Left colon (tissue), 2 donors: ENCODE results near the gene CDIPT. TPM values are rescaled to one million over a fixed set of nuclear protein-coding genes. Genes with fewer than 3 reads are reported as not detected.
"Not testable (repeated sequence)": the region's sequence is repeated elsewhere in the genome, so short reads cannot be mapped to it uniquely, and the experiment has no call there.

ENCODE experiments used
- ATAC-seq: fragments of 200-7000 bp; cut with Tn5 transposase; one replicate; pipeline ENCODE4 v1.9.1; 2020; ENCODE audit warnings: mild to moderate bottlenecking, moderate library complexity
- DNase-seq, 2 donors: peaks; one replicate each; pipeline ENCODE4 v3.0.0-alpha.2; 2020
- intact Hi-C, 2 donors: fragments of 100-400 bp; cut with DNase I in 1 of 2; cut with micrococcal nuclease in 1 of 2; formaldehyde crosslinking; loops; one replicate each; pipeline versions ENCODE4 v1.11.2 to v1.14.0; 2022; cut with DNase I, micrococcal nuclease
- total RNA-seq, 2 donors: library from RNA; stranded (reverse); fragmentation: NEBNext Ultra II Directional; extraction: Animal tissue kit (Norgen Biotek cat#: 25700); gene quantifications; one replicate each; pipeline ENCODE4 v1.2.1, GENCODE V29; 2021
- donor health status: DM: no; HTN: no; CAD: no.
- donor health status: DM: yes; HTN: yes; CAD: no.

CDIPT gene
- total RNA-seq, 2 donors from 2014 or later = 62.9 to 85.3 TPM

DNA sequence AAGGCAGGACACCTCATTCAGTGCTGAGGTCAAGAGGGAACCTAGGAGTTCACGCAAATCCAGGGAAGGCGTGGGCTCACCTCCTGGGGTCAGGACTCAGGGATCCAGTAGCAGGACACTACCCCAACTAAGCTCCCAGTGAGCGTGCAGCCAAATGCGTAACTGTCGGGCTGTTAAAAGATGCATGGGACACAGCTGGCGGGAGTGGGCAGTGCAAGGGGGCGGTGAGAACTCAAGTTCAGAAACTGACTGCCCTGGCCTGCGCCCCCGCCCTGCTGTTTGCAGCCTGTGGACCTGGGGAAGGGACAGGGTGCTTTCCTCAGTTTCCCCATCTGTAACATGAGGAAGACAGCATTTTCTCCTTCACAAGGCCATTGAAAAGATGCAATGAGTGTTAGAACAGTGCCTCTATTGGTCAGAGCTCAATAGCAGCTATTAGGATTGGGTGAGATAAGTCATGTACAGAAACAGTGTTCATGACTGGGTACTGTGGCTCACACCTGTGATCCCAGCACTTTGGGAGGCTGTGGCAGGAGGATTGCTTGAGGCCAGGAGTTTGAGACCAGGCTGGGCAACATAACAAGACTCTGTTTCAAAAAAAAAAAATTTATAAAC, 20.2 kb downstream of the CDIPT start:
- intact Hi-C loops = loop anchor here in 1 of 2 donors (10.0 kb wide), 1 partner anchor 138 kb away; no protein-coding TSS in a partner anchor
- DNase-seq (no peak), ATAC-seq (no peak)

DNA sequence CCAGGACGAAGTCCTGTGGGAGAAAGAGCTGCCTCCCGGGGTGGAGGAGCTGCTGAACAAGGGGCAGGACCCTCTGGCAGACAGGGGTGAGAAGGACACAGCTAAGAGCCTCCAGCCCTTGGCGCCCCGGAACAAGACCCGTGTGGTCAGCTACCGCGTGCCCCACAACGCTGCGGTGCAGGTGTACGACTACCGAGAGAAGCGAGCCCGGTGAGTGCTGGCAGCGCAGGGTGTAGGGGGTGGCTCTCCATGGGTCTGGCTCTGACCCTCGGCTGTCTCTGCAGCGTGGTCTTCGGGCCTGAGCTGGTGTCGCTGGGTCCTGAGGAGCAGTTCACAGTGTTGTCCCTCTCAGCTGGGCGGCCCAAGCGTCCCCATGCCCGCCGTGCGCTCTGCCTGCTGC, 21.4 kb downstream of the CDIPT start:
- DNase-seq = no peak
- intact Hi-C loops = loop anchor here in 1 of 2 donors (10.0 kb wide), 1 partner anchor 137 kb away; no protein-coding TSS in a partner anchor
- ATAC-seq = peak; percentile 14

DNA sequence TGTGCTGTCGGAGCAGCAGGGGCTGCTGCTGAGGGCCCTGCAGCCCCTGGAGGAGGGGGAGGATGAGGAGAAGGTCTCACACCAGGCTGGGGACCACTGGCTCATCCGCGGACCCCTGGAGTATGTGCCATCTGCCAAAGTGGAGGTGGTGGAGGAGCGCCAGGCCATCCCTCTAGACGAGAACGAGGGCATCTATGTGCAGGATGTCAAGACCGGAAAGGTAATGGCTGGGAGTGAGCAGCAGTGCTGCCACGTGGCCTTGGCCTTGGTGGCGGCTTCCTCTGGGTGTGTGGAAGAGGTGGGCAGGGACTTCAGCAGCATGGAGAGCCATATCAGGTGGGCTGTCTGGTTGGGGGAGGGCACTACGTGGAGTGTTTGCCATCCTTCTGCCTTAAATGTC, 22.8 kb downstream of the CDIPT start:
- ATAC-seq = no peak

DNA sequence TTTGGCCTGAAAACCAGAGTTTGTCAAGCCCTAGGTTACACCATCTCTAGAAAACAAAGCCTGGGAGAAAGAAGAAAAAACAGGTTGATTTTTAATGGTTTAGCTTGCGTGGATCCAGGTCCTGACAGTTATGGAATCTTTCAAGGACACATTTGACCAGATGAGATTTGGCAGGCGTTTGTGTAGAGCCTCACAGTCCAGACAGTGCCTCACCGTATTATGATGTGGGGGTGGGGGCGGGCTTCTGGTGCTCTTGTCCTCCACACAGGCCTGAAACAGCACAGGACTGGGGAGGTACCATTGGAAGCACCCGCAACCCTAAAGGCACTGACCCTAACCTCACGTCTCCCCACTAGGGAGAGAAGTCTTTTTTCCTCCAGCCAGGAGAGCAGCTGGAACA, 23.2 kb downstream of the CDIPT start:
- DNase-seq (no peak), ATAC-seq (no peak)
- intact Hi-C loops = loop anchor here in 1 of 2 donors (10.0 kb wide), 1 partner anchor 135 kb away; no protein-coding TSS in a partner anchor

More for the DNA sequence above, 22.8 kb downstream of the CDIPT start:
- no peak for DNase-seq
- intact Hi-C loops = loop anchor here in 1 of 2 donors (10.0 kb wide), 1 partner anchor 135 kb away; no protein-coding TSS in a partner anchor

DNA sequence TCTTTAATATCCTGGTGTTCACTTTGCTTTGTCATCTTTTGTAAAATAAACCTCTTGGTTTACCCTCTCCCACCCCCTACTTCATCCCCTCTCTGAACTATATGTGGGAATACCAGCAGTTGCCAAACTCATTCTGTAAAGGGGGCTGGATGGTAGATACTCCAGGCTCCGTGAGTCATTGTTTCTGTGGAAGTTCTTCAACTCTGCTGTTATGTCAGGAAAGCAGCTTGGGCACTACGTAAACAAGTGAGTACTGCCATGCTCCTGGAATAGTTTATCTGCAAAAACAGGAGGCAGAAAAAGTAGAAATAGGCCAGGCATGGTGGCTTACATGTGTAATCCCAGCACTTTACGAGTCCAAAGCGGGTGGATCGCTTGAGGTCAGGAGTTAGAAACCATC, 25.2 kb downstream of the CDIPT start:
- intact Hi-C loops = no loop called here

DNA sequence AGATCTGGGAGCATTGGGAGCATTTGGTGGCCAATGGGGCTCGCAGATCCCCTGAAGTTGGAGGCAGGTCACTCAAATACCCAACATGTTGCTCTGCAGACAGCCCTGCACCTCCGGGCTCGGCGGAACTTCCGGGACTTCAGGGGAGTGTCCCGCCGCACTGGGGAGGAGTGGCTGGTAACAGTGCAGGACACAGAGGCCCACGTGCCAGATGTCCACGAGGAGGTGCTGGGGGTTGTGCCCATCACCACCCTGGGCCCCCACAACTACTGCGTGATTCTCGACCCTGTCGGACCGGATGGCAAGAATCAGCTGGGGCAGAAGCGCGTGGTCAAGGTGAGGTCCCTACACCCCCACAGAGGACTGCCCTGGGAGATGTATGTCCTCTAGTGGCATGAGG, 26.4 kb downstream of the CDIPT start:
- intact Hi-C loops = no loop called here
- no peak for ATAC-seq
- DNase-seq = no peak

More for the DNA sequence above, 25.2 kb downstream of the CDIPT start:
- ATAC-seq (no peak), DNase-seq (no peak)

DNA sequence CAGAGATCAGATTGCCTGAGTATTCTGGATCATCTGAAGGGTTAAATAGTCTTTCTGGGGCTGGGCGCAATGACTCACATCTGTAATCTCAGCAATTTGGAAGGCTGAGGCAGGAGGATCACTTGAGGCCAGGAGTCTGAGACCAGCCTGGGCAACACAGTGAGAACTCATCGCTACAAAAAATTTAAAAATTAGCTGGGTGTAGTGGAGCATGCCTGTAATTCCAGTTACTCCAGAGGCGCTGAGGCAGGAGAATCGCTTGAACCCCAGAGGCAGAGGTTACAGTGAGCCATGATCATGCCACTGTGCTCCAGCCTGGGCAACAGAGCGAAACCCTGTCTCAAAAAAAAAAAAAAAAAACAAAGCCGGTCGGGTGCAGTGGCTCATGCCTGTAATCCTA, 27.1 kb downstream of the CDIPT start:
- intact Hi-C loops = no loop called here
- no peak for ATAC-seq
- no peak for DNase-seq

DNA sequence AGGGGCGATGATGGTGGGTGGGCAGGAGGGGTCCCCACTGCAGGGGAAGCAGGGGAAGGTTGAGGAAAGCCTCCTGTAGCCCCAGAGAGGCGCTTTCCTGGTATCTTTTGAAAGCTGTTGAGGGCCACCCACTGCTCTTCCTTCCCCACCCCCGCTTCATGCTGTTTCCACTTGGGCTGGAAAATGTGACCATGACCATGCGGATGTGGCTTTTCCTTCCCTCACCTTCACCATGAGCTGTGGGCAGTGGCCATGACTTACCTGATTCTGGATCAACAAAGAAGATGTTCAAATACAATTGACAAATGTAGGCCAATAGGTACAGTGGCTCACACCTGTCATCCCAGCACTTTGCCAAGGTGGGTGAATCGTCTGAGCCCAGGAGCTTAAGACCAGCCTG, 28.9 kb downstream of the CDIPT start:
- intact Hi-C loops = no loop called here
- DNase-seq = no peak
- ATAC-seq = no peak

DNA sequence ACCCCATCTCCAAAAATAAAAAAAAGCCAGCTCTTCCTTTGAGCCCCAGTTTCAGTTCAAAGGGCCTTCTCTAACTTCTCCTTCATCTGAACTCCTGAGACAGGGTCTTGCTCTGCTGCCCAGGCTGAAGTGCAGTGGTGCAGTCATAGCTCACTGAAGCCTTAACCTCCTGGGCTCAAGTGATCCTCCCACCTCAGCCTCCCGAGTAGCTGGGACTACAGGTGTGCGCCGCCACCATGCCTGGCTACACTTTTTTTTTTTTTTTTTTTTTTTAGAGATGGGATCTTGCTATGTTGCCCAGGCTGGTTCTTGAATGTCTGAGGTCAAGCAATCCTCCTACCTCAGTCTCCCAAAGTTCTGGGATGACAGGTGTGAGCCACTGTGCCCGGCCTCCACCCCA, 29.8 kb downstream of the CDIPT start:
- DNase-seq, ATAC-seq: not testable (repeated sequence)

DNA sequence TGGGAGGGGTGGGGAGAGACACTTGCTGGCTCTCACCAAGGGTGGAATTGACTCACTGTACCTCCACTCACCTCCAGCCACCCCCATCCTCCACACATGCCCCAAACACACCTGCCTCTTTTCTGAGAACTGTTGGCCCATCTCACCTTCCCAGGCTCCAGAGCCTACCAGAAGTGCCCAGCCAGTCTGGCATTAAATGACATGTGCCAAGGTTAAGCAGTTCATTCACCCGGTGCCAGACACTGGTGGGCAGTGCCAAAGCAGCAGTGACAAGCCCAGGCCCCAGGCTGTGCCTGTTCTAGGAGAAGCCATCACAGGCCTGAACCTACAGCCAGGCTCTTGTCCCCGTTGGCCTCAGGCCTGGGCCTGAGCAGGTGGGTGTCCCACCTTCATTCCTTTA, 31.5 kb downstream of the CDIPT start:
- ATAC-seq (no peak), DNase-seq (no peak)
- intact Hi-C loops = no loop called here

More for the DNA sequence above, 29.8 kb downstream of the CDIPT start:
- intact Hi-C loops = not testable (repeated sequence)

DNA sequence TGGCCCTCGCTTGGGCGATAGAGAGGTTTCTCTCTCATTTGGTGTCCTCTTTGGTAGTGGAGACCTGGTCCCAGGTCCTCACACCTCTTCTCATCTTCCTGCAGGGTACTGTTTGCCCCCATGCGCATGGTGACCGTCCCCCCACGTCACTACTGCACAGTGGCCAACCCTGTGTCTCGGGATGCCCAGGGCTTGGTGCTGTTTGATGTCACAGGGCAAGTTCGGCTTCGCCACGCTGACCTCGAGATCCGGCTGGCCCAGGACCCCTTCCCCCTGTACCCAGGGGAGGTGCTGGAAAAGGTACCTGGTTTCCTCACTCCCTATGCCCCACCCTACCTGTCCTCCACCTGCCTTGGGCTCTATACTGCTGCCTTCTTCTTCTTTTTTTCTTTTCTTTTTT, 32.3 kb downstream of the CDIPT start:
- intact Hi-C loops = no loop called here
- DNase-seq (no peak), ATAC-seq (no peak)

DNA sequence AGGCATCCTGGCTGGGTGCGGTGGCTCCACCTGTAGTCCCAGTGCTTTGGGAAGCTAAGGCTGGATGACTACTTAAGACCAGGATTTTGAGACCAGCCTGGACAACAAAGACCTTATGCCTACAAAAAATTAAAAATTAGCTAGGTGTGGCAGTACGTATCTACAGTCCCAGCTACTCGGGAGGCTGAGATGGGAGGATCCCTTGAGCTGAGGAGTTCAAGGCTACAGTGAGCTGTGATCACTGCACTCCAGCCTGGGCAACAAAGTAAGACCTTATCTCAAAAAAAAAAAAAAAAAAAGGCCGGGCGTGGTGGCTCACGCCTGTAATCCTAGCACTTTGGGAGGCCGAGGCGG, 36.7 kb downstream of the CDIPT start:
- ATAC-seq (peak; percentile 5), DNase-seq (no peak)
- intact Hi-C loops = no loop called here

DNA sequence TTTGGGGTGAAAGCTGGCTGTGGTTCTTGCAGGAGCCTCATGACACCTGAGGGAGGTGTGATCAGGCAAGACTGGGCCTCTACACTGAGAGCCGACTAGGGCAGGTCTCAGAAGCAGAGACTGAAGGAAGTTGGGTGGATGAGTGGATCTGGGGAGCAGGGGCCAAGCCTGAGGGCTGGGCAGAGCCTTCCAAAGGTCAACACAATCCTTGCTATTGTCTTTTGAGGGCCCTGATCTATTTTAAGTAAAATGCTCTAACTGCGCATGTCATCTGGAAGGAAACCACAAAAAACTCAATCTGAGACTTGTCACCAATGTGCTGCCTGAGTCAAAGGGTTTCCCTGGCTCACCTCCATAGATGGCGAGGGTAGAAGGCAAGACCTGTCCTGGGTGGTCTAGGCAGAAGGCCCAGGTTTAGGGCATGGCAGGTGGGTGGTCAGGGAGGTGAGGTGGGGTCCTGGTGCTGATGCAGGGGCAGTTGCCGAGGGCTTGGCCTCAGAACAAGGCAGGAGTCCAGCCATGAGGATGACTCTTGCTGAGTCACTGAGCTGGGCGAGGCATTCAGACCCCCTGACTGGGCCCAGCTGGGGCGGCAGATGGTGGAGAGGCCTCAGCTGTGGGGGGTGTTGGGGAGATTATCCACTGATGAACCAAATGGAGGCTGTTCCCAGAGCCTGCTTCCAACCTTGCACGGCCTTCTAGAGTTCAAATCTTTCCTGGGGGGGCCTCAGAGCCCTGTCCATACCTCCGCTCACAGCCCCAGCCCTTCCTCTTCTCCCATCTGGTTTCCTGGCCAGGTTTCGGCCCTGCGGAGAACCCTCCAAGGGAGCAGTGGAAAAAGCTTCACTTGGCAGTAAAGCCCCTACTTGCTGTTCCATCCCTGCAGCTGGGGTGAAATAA, 37.6 kb downstream of the CDIPT start:
- intact Hi-C loops = no loop called here
- ATAC-seq = peak; percentile 33
- peak; percentile 55 to 63 for DNase-seq

DNA sequence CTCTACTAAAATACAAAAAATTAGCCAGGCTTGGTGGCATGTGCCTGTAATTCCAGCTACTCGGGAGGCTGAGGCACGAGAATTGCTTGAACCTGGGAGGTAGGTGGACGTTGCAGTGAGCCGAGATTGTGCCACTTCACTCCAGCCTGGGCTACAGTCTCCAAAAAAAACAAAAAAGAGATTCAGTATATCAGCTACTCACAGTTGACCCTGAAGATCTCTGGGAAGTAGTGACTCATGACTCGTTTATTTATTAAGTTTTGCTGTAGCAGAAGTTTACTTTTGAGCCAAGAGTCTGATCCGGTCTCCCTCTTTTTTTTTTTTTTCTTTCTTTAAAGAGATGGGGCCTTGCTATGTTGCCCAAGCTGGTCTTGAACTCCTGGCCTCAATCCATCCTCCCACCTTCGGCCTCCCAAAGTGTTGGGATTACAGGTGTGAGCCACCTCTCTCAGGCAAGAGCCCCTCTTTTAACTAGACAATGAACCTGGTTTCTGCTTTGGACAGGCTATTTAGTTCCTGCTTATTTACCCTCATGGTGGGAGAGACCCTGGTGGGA, 38.4 kb downstream of the CDIPT start:
- DNase-seq = no peak
- ATAC-seq = no peak
- intact Hi-C loops = no loop called here

DNA sequence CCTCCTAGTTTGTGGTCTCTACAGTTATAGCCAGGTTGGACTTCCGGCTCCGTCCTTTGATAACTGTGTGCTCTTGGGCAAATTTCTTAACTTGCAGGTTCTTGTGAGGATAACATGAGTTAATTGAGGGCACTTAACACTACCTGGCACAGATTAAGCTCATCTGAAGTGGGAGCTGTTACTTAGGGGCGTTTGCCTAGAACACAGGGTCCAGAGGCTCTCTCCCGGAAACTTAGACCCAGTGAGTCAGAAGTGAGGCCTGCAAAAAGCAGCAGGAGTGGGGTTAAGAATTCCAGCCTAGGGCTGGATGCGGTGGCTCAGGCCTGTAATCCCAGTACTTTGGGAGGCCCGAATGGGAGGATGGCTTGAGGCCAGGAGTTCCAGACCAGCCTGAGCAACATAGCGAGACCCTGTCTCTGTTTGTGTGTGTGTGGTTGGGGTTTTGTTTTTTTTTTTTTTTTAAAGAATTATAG, 41.3 kb downstream of the CDIPT start:
- intact Hi-C loops = loop anchor here in 1 of 2 donors (2.0 kb wide), 1 partner anchor 27 kb away; no protein-coding TSS in a partner anchor
- DNase-seq (peak; percentile 49 to 80), ATAC-seq (peak; percentile 39)

DNA sequence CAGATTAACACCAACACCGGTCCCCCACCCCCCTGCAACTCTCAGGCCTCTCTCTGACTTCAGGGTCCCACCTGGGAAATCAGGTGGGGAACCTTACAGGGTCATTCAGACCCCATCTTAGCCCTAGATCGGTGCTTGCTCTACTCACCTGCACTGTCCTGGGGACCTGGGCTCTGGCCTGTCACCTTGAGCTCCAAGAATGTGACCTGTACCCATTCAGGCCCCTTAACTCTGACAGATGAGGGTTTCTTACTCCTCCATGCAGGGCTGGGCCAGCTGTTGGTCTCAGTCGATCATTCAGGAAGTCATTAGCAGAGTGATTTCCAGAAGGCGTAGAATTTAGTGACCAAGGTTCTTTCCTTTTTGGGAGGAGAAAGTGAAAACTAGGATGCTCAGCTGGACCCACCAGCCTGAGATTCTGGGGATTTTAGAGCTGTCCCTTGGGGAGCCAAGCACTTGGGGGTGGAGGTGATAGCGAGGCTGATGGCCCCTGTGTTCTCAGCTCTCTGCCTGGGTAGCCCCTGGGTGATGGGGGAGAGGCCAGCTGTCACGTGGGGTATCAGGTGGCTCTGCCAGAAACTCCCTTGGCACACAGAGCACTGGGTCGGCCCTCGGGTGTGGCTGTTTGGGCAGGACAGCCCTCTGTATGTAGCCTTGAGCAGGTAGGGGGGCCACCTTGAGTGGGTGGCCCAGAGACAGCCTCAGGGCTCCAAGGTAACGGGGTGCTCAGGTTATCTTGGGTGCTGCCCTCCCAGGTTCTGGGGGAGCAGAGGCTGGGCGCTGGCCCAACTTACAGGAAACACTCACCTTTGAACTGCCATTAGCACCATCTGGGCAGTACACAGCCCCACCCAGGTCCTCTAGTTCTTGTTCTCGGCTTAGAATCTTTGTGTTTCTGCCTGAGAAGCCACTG, 42.0 kb downstream of the CDIPT start:
- intact Hi-C loops = no loop called here
- DNase-seq = peak; percentile 89 to 94
- peak; percentile 63 for ATAC-seq

DNA sequence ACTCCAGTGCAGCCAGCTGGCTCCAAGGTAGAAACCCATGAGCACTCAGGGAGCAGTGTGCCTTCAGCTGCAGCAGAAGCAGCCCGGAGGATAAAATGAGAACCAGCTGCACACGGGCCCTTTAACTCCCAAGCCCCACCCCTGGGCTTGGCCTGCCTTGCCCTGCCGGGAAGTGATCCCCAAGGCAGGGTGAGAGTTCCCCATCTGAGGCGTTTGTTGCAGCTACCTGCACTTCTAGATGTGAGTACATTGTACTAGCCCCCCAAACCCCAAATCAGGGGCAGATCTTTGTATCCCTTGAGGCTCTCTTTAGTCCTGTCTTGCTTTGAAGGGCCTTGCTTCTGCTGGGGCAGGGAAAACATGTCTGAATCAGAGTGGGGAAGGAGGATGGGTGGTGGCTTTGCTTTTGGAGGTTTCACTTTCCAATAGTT, 42.7 kb downstream of the CDIPT start, which contains the start of gene MVP:
Gene MVP, plus strand, starts transcription at position 192 of the 431 bp plus-strand sequence. CDS start 10,088 bp downstream, outside the sequence.
- DNase-seq (peak; percentile 85 to 87), ATAC-seq (peak; percentile 45)
- intact Hi-C loops = no loop called here

DNA sequence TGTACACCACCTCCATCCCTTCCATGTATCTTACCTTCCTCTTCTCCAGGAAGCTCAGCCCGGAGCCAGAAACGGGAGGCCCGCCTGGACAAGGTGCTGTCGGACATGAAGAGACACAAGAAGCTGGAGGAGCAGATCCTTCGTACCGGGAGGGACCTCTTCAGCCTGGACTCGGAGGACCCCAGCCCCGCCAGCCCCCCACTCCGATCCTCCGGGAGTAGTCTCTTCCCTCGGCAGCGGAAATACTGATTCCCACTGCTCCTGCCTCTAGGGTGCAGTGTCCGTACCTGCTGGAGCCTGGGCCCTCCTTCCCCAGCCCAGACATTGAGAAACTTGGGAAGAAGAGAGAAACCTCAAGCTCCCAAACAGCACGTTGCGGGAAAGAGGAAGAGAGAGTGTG, 43.5 kb downstream of the CDIPT start:
- DNase-seq (peak; percentile 53 to 61), ATAC-seq (peak; percentile 16)
- intact Hi-C loops = no loop called here
